Neural cell (in vitro differentiated cells): ENCODE data around the gene FHDC1. TPM values are rescaled to one million over a fixed set of nuclear protein-coding genes. Genes with fewer than 3 reads are reported as not detected.

Experiments
- H2AFZ ChIP-seq: fragments of 200-600, 300-800 bp; sonication (generic), shearing (Covaris generic); 2 replicates; pipeline ENCODE4 v1.6.0; 2014; ENCODE audit warnings: low read depth, mild to moderate bottlenecking, antibody characterized with exemption, low read length, moderate library complexity
- H3F3A ChIP-seq: fragments of 200-600 bp; shearing (Covaris generic); 2 replicates; pipeline ENCODE4 v1.6.1; 2016; ENCODE audit warnings: mild to moderate bottlenecking, moderate library complexity, mixed read lengths, antibody characterized with exemption, low read length; ENCODE audit not compliant: insufficient read depth, poor library complexity, severe bottlenecking
- H3K27ac ChIP-seq: fragments of 200-600, 300-800 bp; sonication (generic), shearing (Covaris generic); 2 replicates; pipeline ENCODE4 v1.5.1; 2014; ENCODE audit warnings: mild to moderate bottlenecking, low read length, moderate library complexity
- H3K27me3 ChIP-seq: fragments of 300-800, 200-600 bp; sonication (generic), shearing (Covaris generic); 2 replicates; pipeline ENCODE4 v1.6.0; 2014; ENCODE audit warnings: mild to moderate bottlenecking, low read depth, low read length, moderate library complexity; ENCODE audit not compliant: insufficient read depth
- H3K36me3 ChIP-seq: fragments of 300-800, 200-600 bp; sonication (generic), shearing (Covaris generic); 2 replicates; pipeline ENCODE4 v1.5.1; 2014; ENCODE audit warnings: mild to moderate bottlenecking, antibody characterized with exemption, low read length, moderate library complexity; ENCODE audit not compliant: insufficient read depth
- H3K4me2 ChIP-seq: fragments of 300-800, 200-600 bp; sonication (generic), shearing (Covaris generic); 2 replicates; pipeline ENCODE4 v1.6.0; 2014; ENCODE audit warnings: mild to moderate bottlenecking, low read length
- H3K4me3 ChIP-seq: fragments of 300-800, 200-600 bp; sonication (generic), shearing (Covaris generic); 2 replicates; pipeline ENCODE4 v1.5.1; 2014; ENCODE audit warnings: mild to moderate bottlenecking, low read length, moderate library complexity
- H3K79me2 ChIP-seq: fragments of 200-600 bp; shearing (Covaris generic); replicated peaks from 2 replicates; pipeline ENCODE4 v1.6.0; 2014; ENCODE audit warnings: mild to moderate bottlenecking, low read length, moderate library complexity; ENCODE audit not compliant: insufficient read depth
- H3K9ac ChIP-seq: fragments of 300-800, 200-600 bp; sonication (generic), shearing (Covaris generic); 2 replicates; pipeline ENCODE4 v1.6.1; 2016; ENCODE audit warnings: mild to moderate bottlenecking, low read length, mixed read lengths
- H3K9me2 ChIP-seq: fragments of 200-600 bp; shearing (Covaris generic); 2 replicates; pipeline ENCODE4 v1.6.1; 2016; ENCODE audit warnings: mild to moderate bottlenecking, low read length, mixed read lengths; ENCODE audit not compliant: insufficient read depth
- H3K9me3 ChIP-seq: fragments of 200-600, 300-800 bp; sonication (generic), shearing (Covaris generic); 2 replicates; pipeline ENCODE4 v1.6.1; 2016; ENCODE audit warnings: mild to moderate bottlenecking, mixed run types, low read length, moderate library complexity, mixed read lengths
- H4K20me1 ChIP-seq: fragments of 200-600 bp; shearing (Covaris generic); 2 replicates; pipeline ENCODE4 v1.6.1; 2016; ENCODE audit warnings: mild to moderate bottlenecking, mixed run types; ENCODE audit not compliant: insufficient read depth
- EP300 ChIP-seq: fragments of 450-650 bp; conservative IDR thresholded peaks from 2 replicates; pipeline ENCODE4 v1.6.1; 2014; ENCODE audit warnings: antibody characterized with exemption, mild to moderate bottlenecking, moderate library complexity; ENCODE audit not compliant: poor library complexity, severe bottlenecking
- EZH2 ChIP-seq: fragments of 200-600, 300-800 bp; shearing (Covaris generic), sonication (generic); IDR thresholded peaks from 2 replicates; pipeline ENCODE4 v1.6.1; 2014; ENCODE audit warnings: antibody characterized with exemption, low read length, borderline replicate concordance, mild to moderate bottlenecking; ENCODE audit not compliant: insufficient read depth, poor library complexity, severe bottlenecking
- MXI1 ChIP-seq: fragments of 450-650 bp; conservative IDR thresholded peaks from 2 replicates; pipeline ENCODE4 v1.6.1; 2014; ENCODE audit warnings: antibody characterized with exemption, mild to moderate bottlenecking; ENCODE audit not compliant: poor library complexity, severe bottlenecking
- POLR2AphosphoS5 ChIP-seq: IDR thresholded peaks from 2 replicates; pipeline ENCODE4 v1.6.1; 2012
- RAD21 ChIP-seq: fragments of 450-650 bp; conservative IDR thresholded peaks from 2 replicates; pipeline ENCODE4 v1.6.1; 2014; ENCODE audit warnings: antibody characterized with exemption, mild to moderate bottlenecking, moderate library complexity
- SMC3 ChIP-seq: fragments of 450-650 bp; conservative IDR thresholded peaks from 2 replicates; pipeline ENCODE4 v1.6.1; 2014; ENCODE audit warnings: antibody characterized with exemption, mild to moderate bottlenecking, moderate library complexity; ENCODE audit not compliant: poor library complexity
- TAF1 ChIP-seq: IDR thresholded peaks from 2 replicates; pipeline ENCODE4 v1.6.1; 2012; ENCODE audit warnings: low read depth
- polyA plus RNA-seq: library from polyadenylated mRNA; depleted of rRNA; stranded (reverse); fragments of >200 nt; gene quantifications from 2 replicates; pipeline ENCODE4 v1.2.3, GENCODE V29; 2014
- TF ChIP-seq, protein P1 (sequence below): fragments of 450-650 bp; IDR thresholded peaks from 2 replicates; pipeline ENCODE4 v1.5.1; 2014; ENCODE audit warnings: antibody characterized with exemption, mild to moderate bottlenecking, moderate library complexity; ENCODE audit not compliant: poor library complexity, severe bottlenecking
- TF ChIP-seq, protein P2 (sequence below): IDR thresholded peaks from 2 replicates; pipeline ENCODE4 v1.6.1; 2012; ENCODE audit warnings: borderline replicate concordance

The FHDC1 gene
- polyA plus RNA-seq, 1 donor from 2014 or later = 11.4 TPM

DNA sequence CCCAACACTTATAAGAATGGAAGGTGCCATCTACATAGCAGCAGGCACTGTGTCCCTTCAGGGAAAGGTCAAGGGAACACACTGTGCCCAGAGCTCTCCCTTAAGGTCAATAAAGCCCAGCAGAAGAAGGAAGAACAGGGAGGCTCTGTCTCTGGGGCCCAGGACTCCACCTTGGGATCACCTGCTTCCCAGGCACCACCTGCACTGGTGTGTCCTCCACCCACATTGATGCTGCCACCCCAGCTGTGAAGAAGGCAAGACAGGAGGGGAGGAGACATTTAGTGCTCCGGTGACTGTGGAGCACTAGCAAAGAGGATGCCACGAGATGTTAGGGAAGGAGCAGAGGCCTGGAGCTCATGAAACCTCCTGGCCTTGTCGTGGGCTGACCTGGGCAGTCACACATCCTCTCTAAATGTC lies 53.4 kb downstream of the FHDC1 start:
- Histone ChIP-seq H3K27me3 (no peaks in the 10 kb centered on the region), H3K9me2 (no peaks in the 10 kb centered on the region), H4K20me1 (no peaks in the 10 kb centered on the region), H2AFZ (no peak overlapping the region), H3K4me2 (no peak overlapping the region), H3K27ac (no peak overlapping the region), H3F3A (no peaks in the 10 kb centered on the region), H3K9me3 (no peaks in the 10 kb centered on the region), H3K36me3 (no peaks in the 10 kb centered on the region), H3K79me2 (no peaks in the 10 kb centered on the region), H3K9ac (no peak overlapping the region), H3K4me3 (no peak overlapping the region)
- TF ChIP-seq EZH2 (no peak), TAF1 (no peak), POLR2AphosphoS5 (no peak), MXI1 (no peak), SMC3 (no peak), EP300 (no peak), RAD21 (no peak)
- TF ChIP-seq, protein P1, sequence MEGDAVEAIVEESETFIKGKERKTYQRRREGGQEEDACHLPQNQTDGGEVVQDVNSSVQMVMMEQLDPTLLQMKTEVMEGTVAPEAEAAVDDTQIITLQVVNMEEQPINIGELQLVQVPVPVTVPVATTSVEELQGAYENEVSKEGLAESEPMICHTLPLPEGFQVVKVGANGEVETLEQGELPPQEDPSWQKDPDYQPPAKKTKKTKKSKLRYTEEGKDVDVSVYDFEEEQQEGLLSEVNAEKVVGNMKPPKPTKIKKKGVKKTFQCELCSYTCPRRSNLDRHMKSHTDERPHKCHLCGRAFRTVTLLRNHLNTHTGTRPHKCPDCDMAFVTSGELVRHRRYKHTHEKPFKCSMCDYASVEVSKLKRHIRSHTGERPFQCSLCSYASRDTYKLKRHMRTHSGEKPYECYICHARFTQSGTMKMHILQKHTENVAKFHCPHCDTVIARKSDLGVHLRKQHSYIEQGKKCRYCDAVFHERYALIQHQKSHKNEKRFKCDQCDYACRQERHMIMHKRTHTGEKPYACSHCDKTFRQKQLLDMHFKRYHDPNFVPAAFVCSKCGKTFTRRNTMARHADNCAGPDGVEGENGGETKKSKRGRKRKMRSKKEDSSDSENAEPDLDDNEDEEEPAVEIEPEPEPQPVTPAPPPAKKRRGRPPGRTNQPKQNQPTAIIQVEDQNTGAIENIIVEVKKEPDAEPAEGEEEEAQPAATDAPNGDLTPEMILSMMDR = no peak
- TF ChIP-seq, protein P2, sequence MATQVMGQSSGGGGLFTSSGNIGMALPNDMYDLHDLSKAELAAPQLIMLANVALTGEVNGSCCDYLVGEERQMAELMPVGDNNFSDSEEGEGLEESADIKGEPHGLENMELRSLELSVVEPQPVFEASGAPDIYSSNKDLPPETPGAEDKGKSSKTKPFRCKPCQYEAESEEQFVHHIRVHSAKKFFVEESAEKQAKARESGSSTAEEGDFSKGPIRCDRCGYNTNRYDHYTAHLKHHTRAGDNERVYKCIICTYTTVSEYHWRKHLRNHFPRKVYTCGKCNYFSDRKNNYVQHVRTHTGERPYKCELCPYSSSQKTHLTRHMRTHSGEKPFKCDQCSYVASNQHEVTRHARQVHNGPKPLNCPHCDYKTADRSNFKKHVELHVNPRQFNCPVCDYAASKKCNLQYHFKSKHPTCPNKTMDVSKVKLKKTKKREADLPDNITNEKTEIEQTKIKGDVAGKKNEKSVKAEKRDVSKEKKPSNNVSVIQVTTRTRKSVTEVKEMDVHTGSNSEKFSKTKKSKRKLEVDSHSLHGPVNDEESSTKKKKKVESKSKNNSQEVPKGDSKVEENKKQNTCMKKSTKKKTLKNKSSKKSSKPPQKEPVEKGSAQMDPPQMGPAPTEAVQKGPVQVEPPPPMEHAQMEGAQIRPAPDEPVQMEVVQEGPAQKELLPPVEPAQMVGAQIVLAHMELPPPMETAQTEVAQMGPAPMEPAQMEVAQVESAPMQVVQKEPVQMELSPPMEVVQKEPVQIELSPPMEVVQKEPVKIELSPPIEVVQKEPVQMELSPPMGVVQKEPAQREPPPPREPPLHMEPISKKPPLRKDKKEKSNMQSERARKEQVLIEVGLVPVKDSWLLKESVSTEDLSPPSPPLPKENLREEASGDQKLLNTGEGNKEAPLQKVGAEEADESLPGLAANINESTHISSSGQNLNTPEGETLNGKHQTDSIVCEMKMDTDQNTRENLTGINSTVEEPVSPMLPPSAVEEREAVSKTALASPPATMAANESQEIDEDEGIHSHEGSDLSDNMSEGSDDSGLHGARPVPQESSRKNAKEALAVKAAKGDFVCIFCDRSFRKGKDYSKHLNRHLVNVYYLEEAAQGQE = no peak

DNA sequence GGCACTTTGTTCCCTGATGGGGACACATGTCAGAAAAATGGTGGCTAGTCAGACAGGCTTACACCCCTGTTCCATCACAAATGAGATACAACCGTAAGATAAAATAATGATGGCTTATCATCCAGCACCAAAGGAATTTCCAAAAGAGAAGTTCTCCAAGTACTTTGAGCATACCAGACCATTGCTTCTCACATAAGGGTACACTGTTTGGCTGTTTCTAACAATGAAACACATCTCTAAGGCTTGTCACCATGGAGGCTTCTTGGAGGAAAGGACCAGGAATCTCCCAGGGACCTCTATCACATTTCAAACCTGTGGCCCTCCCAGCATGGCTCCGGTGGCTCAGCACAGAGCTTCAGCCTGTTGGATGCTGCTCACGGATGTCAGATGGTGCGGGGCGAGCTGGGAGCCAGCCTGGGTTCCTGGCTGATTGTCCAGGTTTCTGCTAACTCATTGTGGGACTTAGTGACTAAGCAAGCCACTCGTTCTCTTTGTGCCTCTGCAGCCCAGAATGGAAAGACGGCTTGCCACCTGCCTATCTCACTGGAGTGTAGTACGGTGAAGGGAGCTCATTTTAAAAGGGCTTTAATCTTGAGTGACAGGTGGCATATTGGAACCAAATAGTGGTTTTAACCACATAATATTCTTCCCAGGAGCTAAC lies 54.5 kb downstream of the FHDC1 start:
- Histone ChIP-seq H3F3A (no peaks in the 10 kb centered on the region), H4K20me1 (no peaks in the 10 kb centered on the region), H3K4me3 (no peak overlapping the region), H3K27me3 (no peaks in the 10 kb centered on the region), H3K9me3 (no peaks in the 10 kb centered on the region), H3K4me2 (no peak overlapping the region), H3K9ac (no peak overlapping the region), H2AFZ (no peak overlapping the region), H3K9me2 (no peaks in the 10 kb centered on the region), H3K79me2 (no peaks in the 10 kb centered on the region), H3K27ac (no peak overlapping the region), H3K36me3 (no peaks in the 10 kb centered on the region)
- TF ChIP-seq EZH2 (no peak), MXI1 (no peak), SMC3 (no peak), RAD21 (no peak), TAF1 (no peak), POLR2AphosphoS5 (no peak), EP300 (no peak)
- TF ChIP-seq, protein P1 = no peak
- TF ChIP-seq, protein P2 = no peak
